Transverse colon (tissue), 4 donors: Measurements from ENCODE around the gene GK. TPM values are rescaled to one million over a fixed set of nuclear protein-coding genes. Genes with fewer than 3 reads are reported as not detected.
"Not testable (repeated sequence)": the region's sequence is repeated elsewhere in the genome, so short reads cannot be mapped to it uniquely, and the experiment has no call there.

Experiments
- DNase-seq: peaks from one replicate; pipeline ENCODE4 v3.0.0-alpha.2; 2019
- H3K27ac ChIP-seq, 4 donors: fragments of 200-600 bp; sonication (generic); 2 replicates each; pipeline ENCODE4 v1.5.1; 2016 to 2018; ENCODE audit warnings: inconsistent platforms in 4 of 4
- H3K27me3 ChIP-seq: fragments of 200-600 bp; sonication (generic); 2 replicates; pipeline ENCODE4 v1.5.1; 2017; ENCODE audit warnings: inconsistent platforms
- H3K36me3 ChIP-seq, 4 donors: fragments of 200-600 bp; sonication (generic); 2 replicates each; pipeline ENCODE4 v1.5.1; 2017 to 2019; ENCODE audit warnings: inconsistent platforms in 4 of 4
- H3K4me1 ChIP-seq, 4 donors: fragments of 200-600 bp; sonication (generic); 2 replicates each; pipeline ENCODE4 v1.5.1; 2017 to 2020; ENCODE audit warnings: inconsistent platforms in 4 of 4
- H3K4me3 ChIP-seq, 4 donors: fragments of 200-600 bp; sonication (generic); 1 replicate in 1 of 4; 2 replicates in 3 of 4; pipeline versions ENCODE4 v1.5.1 to v1.6.1; 2017 to 2019; ENCODE audit warnings: inconsistent platforms in 4 of 4
- H3K9me3 ChIP-seq, 2 donors: fragments of 200-600 bp; sonication (generic); 2 replicates each; pipeline ENCODE4 v1.5.1; 2017 to 2019; ENCODE audit warnings: inconsistent platforms in 2 of 2
- CTCF ChIP-seq, 5 experiments: fragments of 200-600 bp in 3 of 5; fragments of 450-650 bp in 2 of 5; sonication (generic) in 3 of 5; IDR thresholded peaks; 1 replicate in 2 of 5; 2 replicates in 3 of 5; pipeline ENCODE4 v1.5.1; 2016 to 2017; ENCODE audit warnings: antibody characterized with exemption in 5 of 5, inconsistent platforms in 3 of 5, mild to moderate bottlenecking in 2 of 5, moderate library complexity in 1 of 5
- EP300 ChIP-seq: sonication (generic); formaldehyde crosslinking; IDR thresholded peaks from one replicate; pipeline ENCODE4 v1.6.1; 2017; ENCODE audit warnings: antibody characterized with exemption, low read depth
- POLR2A ChIP-seq: fragments of 450-650 bp; IDR thresholded peaks from one replicate; pipeline ENCODE4 v1.6.1; 2016; ENCODE audit warnings: antibody characterized with exemption, mild to moderate bottlenecking, moderate library complexity
- POLR2AphosphoS5 ChIP-seq, 3 donors: sonication (generic); formaldehyde crosslinking; IDR thresholded peaks; one replicate each; pipeline ENCODE4 v1.6.1; 2016; ENCODE audit warnings: antibody characterized with exemption in 3 of 3
- WGBS, 2 donors: methylation state at CpG; one replicate each; pipeline ENCODE4 v1.1.5; 2018; ENCODE audit warnings: low coverage in 1 of 2; 5-methylcytosine and 5-hydroxymethylcytosine counted together
- in situ Hi-C, 4 donors: fragments of 200-750 bp; cut with MboI; loops; one replicate each; pipeline versions ENCODE4 v1.15.0 to v1.15.1; 2017; ENCODE audit warnings: low sequenced_read_pairs in 3 of 4, low pct_ligation_motif_present in 1 of 4, low pct_unique_long_range_greater_than_20kb in 1 of 4
- intact Hi-C: fragments of 100-400 bp; cut with DNase I; formaldehyde crosslinking; loops from one replicate; pipeline ENCODE4 v1.15.1; 2023; ENCODE audit warnings: low total_unique reads
- total RNA-seq, 4 donors: library from RNA; depleted of rRNA; stranded (reverse); fragments of >200 nt; gene quantifications; one replicate each; pipeline ENCODE4 v1.1.0, GENCODE V29; 2016

Gene GK
- total RNA-seq, 4 donors from 2014 or later = 2.2 to 30.2 (median 19.6) TPM

- Histone ChIP-seq H3K27me3 (no peaks in the 10 kb centered on the region), H3K27ac (no peak overlapping the region), H3K4me3 (no peak overlapping the region), H3K4me1 (no peaks in the 10 kb centered on the region), H3K9me3 (no peaks in the 10 kb centered on the region), H3K36me3 (no peaks in the 10 kb centered on the region)
- TF ChIP-seq POLR2AphosphoS5 (IDR thresholded peaks at IDR 0.05) (peak in 1 of 3 donors; percentile 27), EP300 (no peak)
- DNase-seq = no peak
- intact Hi-C loops (no loop called here), in situ Hi-C loops (loop anchor here in 1 of 4 donors (10.0 kb wide), 1 partner anchor 71 kb away; no protein-coding TSS in a partner anchor)
- 60% methylated on average over 2 of the region's 2 CpGs; no CpG with 5 or more reads in 1 of the 2 donors for WGBS, 2 donors
These were observed 9.9 kb upstream of the GK start for GRCh38 chrX:30643313-30643821.

DNA sequence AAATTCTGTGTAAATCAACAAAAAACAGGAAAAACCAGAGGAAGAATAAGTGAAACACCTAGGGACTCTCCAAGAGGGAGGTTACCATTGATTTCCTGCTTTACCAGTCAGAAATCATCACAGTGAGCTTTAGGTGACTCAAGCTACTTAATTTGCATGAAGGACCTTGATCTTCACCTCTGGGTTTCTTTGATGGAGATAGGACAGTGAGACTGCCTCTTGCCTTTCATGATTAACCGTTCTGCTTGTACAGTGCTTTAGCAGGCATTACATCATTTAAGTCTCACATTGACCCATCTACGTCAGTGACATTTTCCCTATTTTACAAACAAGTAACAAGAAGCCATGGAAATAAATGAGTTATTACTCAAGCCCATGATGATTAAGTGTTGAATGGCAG, 3.4 kb upstream of the GK start:
- H3K4me1 ChIP-seq = peaks cover 0 to 7% (median 1%) of the 10 kb centered on the region in 4 donors
- no peak for DNase-seq
- whole genome bisulfite sequencing, 2 donors = 50% methylated on average over 2 of the region's 2 CpGs; no CpG with 5 or more reads in 1 of the 2 donors
- no peaks in the 10 kb centered on the region for H3K27me3 ChIP-seq
- in situ Hi-C loops (loop anchor here in 1 of 4 donors (10.0 kb wide), 1 partner anchor 65 kb away; no protein-coding TSS in a partner anchor), intact Hi-C loops (no loop called here)
- H3K4me3 ChIP-seq = no peak overlapping the region
- no peaks in the 10 kb centered on the region for H3K36me3 ChIP-seq
- H3K9me3 ChIP-seq = no peaks in the 10 kb centered on the region
- no peak overlapping the region for H3K27ac ChIP-seq
- TF ChIP-seq CTCF (IDR thresholded peaks at IDR 0.05) = no peak
- TF ChIP-seq POLR2A = no peak
- TF ChIP-seq EP300 = no peak

- Histone ChIP-seq H3K27ac (peak overlapping the region; percentile 79 to 92 (median 84)), H3K36me3 (no peaks in the 10 kb centered on the region), H3K27me3 (no peaks in the 10 kb centered on the region), H3K4me1 (peaks cover 0 to 8% (median 3%) of the 10 kb centered on the region in 4 donors), H3K4me3 (peak overlapping the region; percentile 33 to 81 (median 54)), H3K9me3 (no peaks in the 10 kb centered on the region)
- intact Hi-C loops = no loop called here
- in situ Hi-C loops = no loop called here
- peak; percentile 95 for DNase-seq
- peak; percentile 73 for TF ChIP-seq POLR2A
- TF ChIP-seq POLR2AphosphoS5 (IDR thresholded peaks at IDR 0.05) = peak; percentile 36 to 76 (median 75)
- TF ChIP-seq CTCF (IDR thresholded peaks at IDR 0.05) = peak in 2 of 5 experiments; percentile 11 to 19
- TF ChIP-seq EP300 = no peak
- WGBS, 2 donors = 0 to 49% methylated on average over 2 to 54 of the region's 65 CpGs
These were observed 452 bp upstream of the GK start for GRCh38 chrX:30652527-30653414.

DNA sequence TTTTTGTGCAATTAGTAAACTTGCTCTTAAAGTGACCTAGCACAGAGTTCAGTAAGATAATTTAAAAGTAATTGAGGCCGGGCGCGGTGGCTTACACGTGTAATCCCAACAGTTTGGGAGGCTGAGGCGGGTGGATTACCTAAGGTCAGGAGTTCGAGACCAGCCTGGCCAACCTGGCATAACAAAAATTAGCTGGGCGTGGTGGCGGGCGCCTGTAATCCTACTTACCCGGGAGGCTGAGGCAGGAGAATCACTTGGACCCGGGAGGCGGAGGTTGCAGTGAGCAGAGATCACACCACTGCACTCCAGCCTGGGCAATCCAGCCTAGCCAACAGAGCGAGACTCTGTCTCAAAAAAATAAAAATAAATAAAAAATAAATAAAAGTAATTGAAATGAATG, 1.2 kb downstream of the GK start:
- DNase-seq, in situ Hi-C loops, H3K27me3 ChIP-seq, H3K36me3 ChIP-seq, intact Hi-C loops, H3K9me3 ChIP-seq: not testable (repeated sequence)
- H3K4me1 ChIP-seq = peaks cover 0 to 17% (median 3%) of the 10 kb centered on the region in 4 donors
- peak overlapping the region in 1 of 4 donors; percentile 81 for H3K4me3 ChIP-seq
- H3K27ac ChIP-seq = peak overlapping the region in 2 of 4 donors; percentile 89 to 92
- 80% methylated on average over 2 to 13 of the region's 13 CpGs for WGBS, 2 donors

DNA sequence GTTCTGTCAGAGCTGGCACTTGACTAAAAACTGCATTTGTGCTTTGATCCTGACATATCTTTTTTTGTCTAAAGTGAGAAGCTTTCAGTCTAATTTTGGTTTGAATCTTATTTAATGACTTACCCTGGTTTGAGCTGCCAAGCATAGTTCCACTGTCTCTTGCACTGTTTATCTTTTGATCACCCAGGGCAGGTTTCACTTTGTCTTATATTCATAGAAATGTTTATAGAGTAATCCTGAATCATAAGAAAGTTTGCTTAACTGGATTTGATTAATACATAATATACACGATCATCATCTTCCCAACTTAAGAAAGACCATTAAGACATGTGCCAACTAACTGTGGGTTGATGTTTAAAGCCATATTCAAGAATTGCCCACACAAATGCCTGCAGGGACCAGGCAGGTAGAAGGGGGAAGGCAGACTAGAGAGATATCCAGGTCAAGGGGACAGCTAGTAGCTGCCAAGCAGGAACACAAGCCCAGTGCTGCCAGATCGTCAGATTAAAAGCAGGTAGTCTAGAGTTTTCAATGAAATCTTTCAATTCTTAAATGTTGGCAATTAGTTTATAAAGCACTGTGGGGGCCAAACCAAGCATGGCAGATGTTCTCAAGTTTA, 1.9 kb downstream of the GK start:
- H3K4me1 ChIP-seq = peaks cover 0 to 17% (median 3%) of the 10 kb centered on the region in 4 donors
- no peak overlapping the region for H3K27ac ChIP-seq
- no peak for DNase-seq
- no peaks in the 10 kb centered on the region for H3K36me3 ChIP-seq
- no peaks in the 10 kb centered on the region for H3K27me3 ChIP-seq
- TF ChIP-seq POLR2AphosphoS5 (IDR thresholded peaks at IDR 0.05) (no peak), CTCF (IDR thresholded peaks at IDR 0.05) (no peak), POLR2A (no peak), EP300 (no peak)
- in situ Hi-C loops = no loop called here
- WGBS, 2 donors = 61% methylated on average over 2 of the region's 2 CpGs; no CpG with 5 or more reads in 1 of the 2 donors
- intact Hi-C loops = no loop called here
- no peak overlapping the region for H3K4me3 ChIP-seq
- H3K9me3 ChIP-seq = no peaks in the 10 kb centered on the region
